ENCODE data around the gene RASGRP4.
"Not testable (repeated sequence)": the region's sequence is repeated elsewhere in the genome, so short reads cannot be mapped to it uniquely, and the experiment has no call there.

Gene RASGRP4

GRCh38 chr19:38425810-38426466, at the start of gene RASGRP4:
Gene RASGRP4 (minus strand): TSS chr19:38426219. CDS start chr19:38426091, 128 bp downstream.
- peak; percentile 49 for DNase-seq

- no peak for DNase-seq
Observed at GRCh38 chr19:38475176-38475575, 49.2 kb upstream of the RASGRP4 start.

GRCh38 chr19:38473201-38473600, 47.2 kb upstream of the RASGRP4 start:
- no peak for DNase-seq

- DNase-seq: not testable (repeated sequence)
Observed at GRCh38 chr19:38472725-38473124, 46.7 kb upstream of the RASGRP4 start.

- no peak for DNase-seq
Observed at GRCh38 chr19:38470788-38471480, 44.9 kb upstream of the RASGRP4 start.

- DNase-seq: no peak
Observed at GRCh38 chr19:38469151-38469550, 43.1 kb upstream of the RASGRP4 start.

- DNase-seq: no peak
Observed at GRCh38 chr19:38467541-38468525, 41.8 kb upstream of the RASGRP4 start.

- no peak for DNase-seq
Observed at GRCh38 chr19:38466050-38466449, 40.0 kb upstream of the RASGRP4 start.

GRCh38 chr19:38464421-38465082, 38.5 kb upstream of the RASGRP4 start:
- DNase-seq: no peak

GRCh38 chr19:38463365-38463764, 37.3 kb upstream of the RASGRP4 start:
- no peak for DNase-seq

GRCh38 chr19:38458991-38459390, 33.0 kb upstream of the RASGRP4 start:
- no peak for DNase-seq

GRCh38 chr19:38457690-38458405, 31.8 kb upstream of the RASGRP4 start:
- no peak for DNase-seq

- no peak for DNase-seq
Observed at GRCh38 chr19:38457202-38457601, 31.2 kb upstream of the RASGRP4 start.

- DNase-seq: no peak
Observed at GRCh38 chr19:38455031-38455430, 29.0 kb upstream of the RASGRP4 start.

- DNase-seq: no peak
Observed at GRCh38 chr19:38453596-38453995, 27.6 kb upstream of the RASGRP4 start.

GRCh38 chr19:38452430-38453366, 26.7 kb upstream of the RASGRP4 start:
- no peak for DNase-seq

- DNase-seq: no peak
Observed at GRCh38 chr19:38451629-38452028, 25.6 kb upstream of the RASGRP4 start.

GRCh38 chr19:38451036-38451435, 25.0 kb upstream of the RASGRP4 start:
- no peak for DNase-seq

- DNase-seq: no peak
Observed at GRCh38 chr19:38449518-38449917, 23.5 kb upstream of the RASGRP4 start.

- DNase-seq: no peak
Observed at GRCh38 chr19:38448225-38448624, 22.2 kb upstream of the RASGRP4 start.

GRCh38 chr19:38445362-38445761, 19.3 kb upstream of the RASGRP4 start:
- DNase-seq: no peak
